H9 (cell line): ENCODE results near the gene LDB2. TPM values are rescaled to one million over a fixed set of nuclear protein-coding genes. Genes with fewer than 3 reads are reported as not detected.

Source experiments
- DNase-seq: peaks from one replicate; pipeline ENCODE4 v3.0.0-alpha.2; 2017
- H2AFZ ChIP-seq: one replicate; pipeline ENCODE4 v1.6.1; 2013; ENCODE audit warnings: mild to moderate bottlenecking, low read length, control low read depth, moderate library complexity
- H2AK5ac ChIP-seq: 2 replicates; pipeline ENCODE4 v1.6.1; 2013; ENCODE audit warnings: low read length, control low read depth, mixed read lengths; ENCODE audit not compliant: insufficient read length
- H2BK120ac ChIP-seq: one replicate; pipeline ENCODE4 v1.6.1; 2013; ENCODE audit warnings: low read depth, mild to moderate bottlenecking, low read length, control low read depth, inconsistent platforms; ENCODE audit not compliant: poor library complexity, severe bottlenecking
- H2BK12ac ChIP-seq: 2 replicates; pipeline ENCODE4 v1.6.1; 2013; ENCODE audit warnings: low read length, control low read depth, mixed read lengths, low read depth; ENCODE audit not compliant: insufficient read length
- H2BK15ac ChIP-seq: 2 replicates; pipeline ENCODE4 v1.6.1; 2013; ENCODE audit warnings: low read depth, low read length, control low read depth
- H2BK20ac ChIP-seq: one replicate; pipeline ENCODE4 v1.6.1; 2013; ENCODE audit warnings: low read depth, mild to moderate bottlenecking, low read length, control low read depth, inconsistent platforms; ENCODE audit not compliant: poor library complexity, severe bottlenecking
- H2BK5ac ChIP-seq: 2 replicates; pipeline ENCODE4 v1.6.1; 2013; ENCODE audit warnings: low read length, control low read depth, mixed read lengths; ENCODE audit not compliant: insufficient read length
- H3K14ac ChIP-seq: 2 replicates; pipeline ENCODE4 v1.6.1; 2013; ENCODE audit warnings: low read length, control low read depth; ENCODE audit not compliant: insufficient read depth
- H3K18ac ChIP-seq: 2 replicates; pipeline ENCODE4 v1.6.1; 2013; ENCODE audit warnings: low read depth, mild to moderate bottlenecking, mixed read lengths, low read length, control low read depth; ENCODE audit not compliant: insufficient read length
- H3K23ac ChIP-seq: 2 replicates; pipeline ENCODE4 v1.6.1; 2013; ENCODE audit warnings: low read length, control low read depth, mixed read lengths, low read depth; ENCODE audit not compliant: insufficient read length
- H3K23me2 ChIP-seq: 2 replicates; pipeline ENCODE4 v1.6.1; 2013; ENCODE audit warnings: low read depth, mild to moderate bottlenecking, mixed read lengths, low read length, control low read depth; ENCODE audit not compliant: insufficient read length, poor library complexity, severe bottlenecking
- H3K27ac ChIP-seq: 2 replicates; pipeline ENCODE4 v1.5.1; 2013; ENCODE audit warnings: low read length, control low read depth, mixed read lengths, low read depth; ENCODE audit not compliant: insufficient read length
- H3K27me3 ChIP-seq: 2 replicates; pipeline ENCODE4 v1.6.1; 2013; ENCODE audit warnings: low read length, control low read depth, inconsistent platforms; ENCODE audit not compliant: insufficient read depth
- H3K4ac ChIP-seq: 2 replicates; pipeline ENCODE4 v1.6.1; 2013; ENCODE audit warnings: low read depth, mild to moderate bottlenecking, control low read depth, inconsistent platforms, low read length, moderate library complexity
- H3K4me1 ChIP-seq: 2 replicates; pipeline ENCODE4 v1.6.1; 2013; ENCODE audit warnings: low read length, control low read depth, inconsistent platforms; ENCODE audit not compliant: insufficient read depth
- H3K4me2 ChIP-seq: 2 replicates; pipeline ENCODE4 v1.6.1; 2013; ENCODE audit warnings: low read length, control low read depth, mixed read lengths; ENCODE audit not compliant: insufficient read length, insufficient read depth
- H3K56ac ChIP-seq: 2 replicates; pipeline ENCODE4 v1.6.1; 2013; ENCODE audit warnings: low read depth, mild to moderate bottlenecking, mixed read lengths, low read length, control low read depth; ENCODE audit not compliant: insufficient read length
- H3K79me1 ChIP-seq: 2 replicates; pipeline ENCODE4 v1.6.1; 2013; ENCODE audit warnings: low read depth, mild to moderate bottlenecking, moderate library complexity, low read length, control low read depth, inconsistent platforms; ENCODE audit not compliant: insufficient read depth, poor library complexity, severe bottlenecking
- H3K79me2 ChIP-seq: 2 replicates; pipeline ENCODE4 v1.6.1; 2013; ENCODE audit warnings: low read length, control low read depth, inconsistent platforms; ENCODE audit not compliant: insufficient read depth
- H3K9ac ChIP-seq: 2 replicates; pipeline ENCODE4 v1.6.1; 2013; ENCODE audit warnings: low read length, control low read depth, mixed read lengths; ENCODE audit not compliant: insufficient read length; ENCODE audit errors: extremely low read depth
- H3K9me3 ChIP-seq: one replicate; pipeline ENCODE4 v1.6.1; 2013; ENCODE audit warnings: low read depth, low read length, inconsistent platforms; ENCODE audit not compliant: control insufficient read depth
- H3T11ph ChIP-seq: one replicate; pipeline ENCODE4 v1.6.1; 2013; ENCODE audit warnings: mild to moderate bottlenecking, low read length, control low read depth, inconsistent platforms
- H4K20me1 ChIP-seq: one replicate; pipeline ENCODE4 v1.6.1; 2013; ENCODE audit not compliant: control insufficient read depth, insufficient read length, insufficient read depth
- H4K5ac ChIP-seq: 2 replicates; pipeline ENCODE4 v1.6.1; 2013; ENCODE audit warnings: low read depth, mild to moderate bottlenecking, mixed read lengths, low read length, control low read depth; ENCODE audit not compliant: insufficient read length
- H4K8ac ChIP-seq: replicated peaks from 2 replicates; pipeline ENCODE4 v1.6.1; 2013; ENCODE audit warnings: low read length, control low read depth, mixed read lengths, low read depth; ENCODE audit not compliant: insufficient read length
- H4K91ac ChIP-seq: 2 replicates; pipeline ENCODE4 v1.6.1; 2013; ENCODE audit warnings: low read depth, mild to moderate bottlenecking, moderate library complexity, mixed read lengths, low read length, control low read depth; ENCODE audit not compliant: insufficient read length
- H3K27ac Mint-ChIP-seq, 3 experiments: 2 replicates in 2 of 3; 3 replicates in 1 of 3; pipeline ENCODE4 v1.8.0; 2020 to 2021; ENCODE audit warnings: mixed read lengths in 3 of 3, mild to moderate bottlenecking in 1 of 3, moderate library complexity in 1 of 3
- H3K27me3 Mint-ChIP-seq: 2 replicates; pipeline ENCODE4 v1.8.0; 2021; ENCODE audit warnings: low read depth, mild to moderate bottlenecking, moderate library complexity, mixed read lengths
- H3K36me3 Mint-ChIP-seq, 3 experiments: 2 replicates in 2 of 3; 3 replicates in 1 of 3; pipeline ENCODE4 v1.8.0; 2020 to 2021; ENCODE audit warnings: low read depth in 3 of 3, mixed read lengths in 3 of 3; ENCODE audit not compliant: insufficient read depth in 1 of 3
- H3K4me1 Mint-ChIP-seq, 2 experiments: 2 replicates each; pipeline ENCODE4 v1.8.0; 2020; ENCODE audit warnings: mixed read lengths in 2 of 2
- H3K4me3 Mint-ChIP-seq, 2 experiments: 2 replicates in 1 of 2; 3 replicates in 1 of 2; pipeline ENCODE4 v1.8.0; 2020 to 2021; ENCODE audit warnings: mild to moderate bottlenecking in 2 of 2, mixed read lengths in 2 of 2, moderate library complexity in 1 of 2
- H3K9me3 Mint-ChIP-seq, 2 experiments: 2 replicates in 1 of 2; 3 replicates in 1 of 2; pipeline ENCODE4 v1.8.0; 2020; ENCODE audit warnings: mild to moderate bottlenecking in 2 of 2, mixed read lengths in 2 of 2, moderate library complexity in 1 of 2
- WGBS: extraction: QIAGEN DNeasy Blood & Tissue Kit; methylation state at CpG from one replicate; pipeline ENCODE4 v1.1.7; 2013; ENCODE audit warnings: missing lambda C conversion rate, low lambda C conversion rate, mixed read lengths; ENCODE audit not compliant: insufficient read length; ENCODE audit errors: extremely low coverage; 5-methylcytosine and 5-hydroxymethylcytosine counted together
- total RNA-seq: library from RNA; stranded (reverse); gene quantifications from 2 replicates; pipeline ENCODE4 v1.2.1, GENCODE V29; 2021
- TF ChIP-seq, protein P1 (sequence below): fragments of 200-600 bp; sonication (generic); conservative IDR thresholded peaks from 3 replicates; pipeline ENCODE4 v1.8.0; 2021; ENCODE audit warnings: antibody characterized with exemption, mild to moderate bottlenecking

LDB2 gene
- total RNA-seq, 1 experiment from 2014 or later, result 22.5 TPM

DNA sequence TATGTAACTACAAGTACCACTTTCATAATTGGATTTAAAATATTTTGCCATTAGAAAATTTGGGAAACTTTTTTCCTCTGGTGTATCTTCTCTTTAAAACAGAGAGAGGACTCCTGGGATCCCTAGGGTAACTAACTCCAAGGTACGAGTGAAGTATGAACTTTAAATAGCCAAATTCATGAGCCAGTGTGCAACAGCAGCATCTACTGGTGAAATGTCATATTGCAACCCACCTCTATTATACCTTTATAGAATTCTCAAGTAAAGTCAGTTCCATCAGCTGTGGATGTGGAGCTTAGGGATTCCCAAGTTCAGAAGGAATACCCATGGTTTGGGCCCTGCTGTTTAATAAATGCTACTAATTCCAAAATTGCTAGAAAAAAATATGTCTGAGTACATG lies 389.5 kb downstream of the LDB2 start:
- Histone ChIP-seq H3K9me3 (no peaks in the 10 kb centered on the region), H4K8ac (no peak overlapping the region), H3K18ac (no peak overlapping the region), H2BK20ac (no peak overlapping the region), H3K23me2 (no peaks in the 10 kb centered on the region), H4K5ac (no peak overlapping the region), H4K20me1 (no peaks in the 10 kb centered on the region), H2AK5ac (no peak overlapping the region), H3K9ac (no peak overlapping the region), H3K56ac (no peak overlapping the region), H2BK5ac (no peak overlapping the region), H3K4me2 (no peak overlapping the region), H2BK15ac (no peak overlapping the region), H3T11ph (no peak overlapping the region), H2BK120ac (no peak overlapping the region), H3K27me3 (no peaks in the 10 kb centered on the region), H3K27ac (no peak overlapping the region), H3K79me1 (no peaks in the 10 kb centered on the region), H3K4ac (no peak overlapping the region), H3K4me1 (no peaks in the 10 kb centered on the region), H3K79me2 (no peaks in the 10 kb centered on the region), H3K23ac (no peak overlapping the region), H3K14ac (no peak overlapping the region), H2AFZ (no peak overlapping the region), H2BK12ac (no peak overlapping the region), H4K91ac (no peak overlapping the region)
- DNase-seq, result no peak
- peaks cover 11 to 20% of the 10 kb centered on the region in 2 experiments for H3K9me3 Mint-ChIP-seq
- no peak overlapping the region for H3K27ac Mint-ChIP-seq
- no CpG with 5 or more reads among the region's 1 CpG for WGBS
- H3K27me3 Mint-ChIP-seq, result no peaks in the 10 kb centered on the region
- H3K4me1 Mint-ChIP-seq, result peaks cover 7 to 14% of the 10 kb centered on the region in 2 experiments
- H3K36me3 Mint-ChIP-seq, result peaks cover 24 to 48% (median 41%) of the 10 kb centered on the region in 3 experiments
- TF ChIP-seq, protein P1, sequence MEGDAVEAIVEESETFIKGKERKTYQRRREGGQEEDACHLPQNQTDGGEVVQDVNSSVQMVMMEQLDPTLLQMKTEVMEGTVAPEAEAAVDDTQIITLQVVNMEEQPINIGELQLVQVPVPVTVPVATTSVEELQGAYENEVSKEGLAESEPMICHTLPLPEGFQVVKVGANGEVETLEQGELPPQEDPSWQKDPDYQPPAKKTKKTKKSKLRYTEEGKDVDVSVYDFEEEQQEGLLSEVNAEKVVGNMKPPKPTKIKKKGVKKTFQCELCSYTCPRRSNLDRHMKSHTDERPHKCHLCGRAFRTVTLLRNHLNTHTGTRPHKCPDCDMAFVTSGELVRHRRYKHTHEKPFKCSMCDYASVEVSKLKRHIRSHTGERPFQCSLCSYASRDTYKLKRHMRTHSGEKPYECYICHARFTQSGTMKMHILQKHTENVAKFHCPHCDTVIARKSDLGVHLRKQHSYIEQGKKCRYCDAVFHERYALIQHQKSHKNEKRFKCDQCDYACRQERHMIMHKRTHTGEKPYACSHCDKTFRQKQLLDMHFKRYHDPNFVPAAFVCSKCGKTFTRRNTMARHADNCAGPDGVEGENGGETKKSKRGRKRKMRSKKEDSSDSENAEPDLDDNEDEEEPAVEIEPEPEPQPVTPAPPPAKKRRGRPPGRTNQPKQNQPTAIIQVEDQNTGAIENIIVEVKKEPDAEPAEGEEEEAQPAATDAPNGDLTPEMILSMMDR, result peak; percentile 68
- no peak overlapping the region for H3K4me3 Mint-ChIP-seq
